Islet of Langerhans (tissue), 1 donor: ENCODE measurements around the gene MBP.

Experiments used
- FAIRE-seq: peaks from one replicate; lab custom pipeline; 2011; peaks lifted over from hg19 to GRCh38; lab: Jason Lieb, UNC

Gene MBP

DNA sequence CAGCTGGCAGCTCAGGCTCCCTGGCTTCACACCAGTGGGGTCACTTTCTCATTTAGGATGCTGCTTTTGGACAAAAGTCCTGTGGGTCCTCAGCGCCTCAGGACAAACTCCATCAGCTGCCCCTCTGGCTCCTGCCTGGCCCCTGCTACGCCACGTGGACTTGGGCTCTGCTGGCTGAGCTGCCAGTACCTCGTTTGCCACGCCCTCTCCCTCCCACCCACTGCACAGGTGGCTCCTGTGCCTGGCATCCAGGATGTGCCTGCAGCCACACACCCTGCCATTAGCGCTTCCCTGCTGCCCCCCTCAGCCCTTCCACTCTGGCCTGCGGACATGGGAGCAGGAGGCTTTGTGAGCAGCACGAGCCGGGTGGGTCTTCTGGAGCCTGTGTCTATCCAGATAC, 191.3 kb downstream of the MBP start:
- no peak for FAIRE-seq

DNA sequence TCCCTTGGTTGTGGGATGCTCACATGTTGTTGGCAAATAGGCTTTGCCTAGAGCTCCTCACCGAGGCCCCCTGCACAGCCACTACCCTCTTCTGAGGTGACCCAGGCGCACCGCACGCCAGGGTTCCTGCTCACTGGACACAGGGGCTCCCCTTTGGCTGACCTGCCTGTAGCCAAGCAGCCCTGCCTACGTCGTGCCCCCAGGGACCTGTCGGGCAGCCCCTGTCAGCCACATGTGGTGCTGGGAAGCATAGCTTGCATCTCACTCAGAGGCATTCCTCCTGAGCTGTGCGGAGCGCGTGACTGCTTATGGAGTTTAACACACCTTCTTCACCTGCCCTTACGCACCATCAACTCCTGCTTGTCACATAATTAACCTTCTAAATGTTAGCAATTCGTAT, 194.0 kb downstream of the MBP start:
- no peak for FAIRE-seq

DNA sequence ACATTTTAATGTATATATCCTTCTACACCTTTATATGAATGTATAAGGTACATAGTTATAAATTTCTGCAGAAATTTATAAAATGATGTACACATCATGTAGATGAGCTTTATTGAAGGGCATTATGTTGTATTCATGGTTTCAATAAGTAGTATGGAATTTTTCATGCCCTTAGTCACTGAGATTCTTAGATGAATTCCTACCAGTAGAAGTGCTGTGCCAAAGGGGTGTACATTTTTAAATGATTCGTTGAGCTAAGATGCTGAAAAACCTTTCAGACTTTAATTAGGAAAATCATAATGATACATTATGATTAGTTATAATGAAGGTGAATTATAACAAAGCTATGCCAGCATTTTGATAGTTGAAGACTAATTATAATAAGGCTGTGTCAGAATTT, 195.0 kb downstream of the MBP start:
- no peak for FAIRE-seq

DNA sequence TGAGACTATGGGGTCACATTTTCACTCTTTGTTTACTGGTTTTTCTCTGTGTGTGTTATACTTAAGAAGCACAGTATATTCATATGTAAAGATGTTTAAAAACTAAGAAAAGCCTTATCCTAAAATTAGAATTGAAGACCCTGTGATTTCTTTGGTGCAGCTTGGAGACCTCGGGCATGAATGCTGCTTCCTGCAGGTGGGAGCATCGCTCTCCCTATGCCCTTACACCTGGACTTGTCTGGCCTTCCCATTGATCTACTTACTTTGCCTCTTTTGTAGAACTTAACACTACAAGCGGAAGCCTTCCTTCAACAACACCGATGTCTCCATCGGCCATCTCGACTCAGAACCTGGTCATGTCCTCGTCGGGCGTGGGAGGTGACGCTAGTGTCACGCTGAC, 195.7 kb downstream of the MBP start:
- no peak for FAIRE-seq

DNA sequence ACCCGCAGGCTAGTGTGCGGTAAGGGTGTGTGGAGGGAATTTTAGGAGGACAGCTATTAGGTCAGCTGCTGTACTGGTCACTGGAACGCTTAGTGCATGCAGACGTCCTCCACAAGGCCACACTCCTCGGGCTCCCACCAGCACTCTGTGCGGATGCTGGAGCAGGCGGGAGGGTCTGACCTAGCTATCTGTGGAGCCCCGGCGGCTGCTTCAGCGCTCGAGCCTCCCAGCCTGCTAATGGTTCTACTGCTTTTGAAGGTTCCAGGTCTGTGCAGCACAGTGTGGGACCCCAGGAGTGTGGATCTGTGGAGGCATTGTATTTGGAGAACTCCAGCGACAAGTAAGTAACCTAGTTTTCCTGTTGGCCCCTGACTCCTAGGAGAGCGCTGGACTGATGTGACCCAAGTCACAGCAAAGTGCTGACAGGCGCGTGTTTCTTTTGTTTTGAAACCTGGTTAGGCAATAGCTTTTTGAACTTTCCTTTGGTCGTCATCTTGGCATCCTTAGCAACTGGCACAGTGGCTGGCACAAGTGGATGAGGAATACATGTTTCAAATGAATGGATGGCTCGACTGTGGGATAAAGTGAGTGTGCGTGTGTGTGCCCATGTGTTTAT, 196.8 kb downstream of the MBP start:
- FAIRE-seq, result no peak

DNA sequence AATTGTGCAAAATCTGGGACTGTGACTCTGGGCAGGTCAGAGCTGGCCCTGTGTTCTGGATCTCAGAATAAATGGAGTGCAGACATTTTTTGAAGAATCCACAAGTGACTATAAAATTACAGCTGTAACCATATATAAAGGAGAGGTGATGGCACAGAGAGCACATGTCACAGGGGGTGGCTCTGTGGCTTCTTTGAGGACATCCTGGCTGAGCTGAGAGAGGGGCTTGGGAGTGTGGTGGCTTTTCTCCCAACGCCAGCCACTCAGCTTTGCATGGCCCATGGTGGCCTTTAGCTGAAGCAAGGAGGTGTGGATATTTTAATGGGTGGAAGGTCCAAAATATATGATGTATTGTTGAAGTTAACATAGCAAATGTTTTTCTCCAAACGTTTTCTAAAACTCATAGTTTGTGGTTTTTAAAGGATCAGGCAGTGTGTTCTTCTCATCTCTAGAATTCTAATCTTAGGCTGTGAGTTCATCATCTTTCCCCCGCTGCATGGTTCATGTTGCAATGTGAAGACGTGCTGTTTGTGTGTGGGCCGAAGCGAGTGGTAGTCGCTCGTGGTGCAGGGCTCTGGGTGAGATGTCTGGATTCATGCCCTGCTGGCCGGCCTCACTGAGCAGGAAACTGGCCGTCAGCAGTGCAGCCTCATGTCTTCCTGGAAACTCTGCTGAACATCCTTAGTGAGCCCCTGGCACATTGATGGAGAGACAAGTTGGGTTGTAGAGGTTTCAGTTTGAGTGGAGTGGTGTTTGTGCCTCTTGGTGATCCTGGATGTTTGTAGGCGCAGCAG, 200.4 kb downstream of the MBP start:
- no peak for FAIRE-seq

DNA sequence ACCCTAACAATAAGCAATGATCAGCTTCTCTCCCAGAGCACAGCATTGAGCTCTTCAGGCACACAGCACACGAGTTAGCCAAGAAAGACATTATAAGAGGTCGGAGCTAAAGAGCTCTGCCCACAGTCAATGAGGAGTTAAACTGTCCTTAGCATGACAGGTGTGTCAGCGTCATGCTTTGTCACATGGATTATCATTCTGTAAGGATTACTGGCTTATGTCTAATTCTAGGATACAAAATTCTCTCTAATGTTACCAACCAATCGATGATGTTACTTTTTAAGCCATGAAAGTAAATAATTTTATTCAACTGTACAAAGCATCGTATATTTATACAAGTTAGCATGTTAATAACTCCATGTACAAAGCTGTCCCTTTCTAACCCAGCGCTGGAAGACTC, 201.4 kb downstream of the MBP start:
- FAIRE-seq, result no peak
